ENCODE measurements around the gene ROR2.
"Not testable (repeated sequence)": the region's sequence is repeated elsewhere in the genome, so short reads cannot be mapped to it uniquely, and the experiment has no call there.

The ROR2 gene

DNA sequence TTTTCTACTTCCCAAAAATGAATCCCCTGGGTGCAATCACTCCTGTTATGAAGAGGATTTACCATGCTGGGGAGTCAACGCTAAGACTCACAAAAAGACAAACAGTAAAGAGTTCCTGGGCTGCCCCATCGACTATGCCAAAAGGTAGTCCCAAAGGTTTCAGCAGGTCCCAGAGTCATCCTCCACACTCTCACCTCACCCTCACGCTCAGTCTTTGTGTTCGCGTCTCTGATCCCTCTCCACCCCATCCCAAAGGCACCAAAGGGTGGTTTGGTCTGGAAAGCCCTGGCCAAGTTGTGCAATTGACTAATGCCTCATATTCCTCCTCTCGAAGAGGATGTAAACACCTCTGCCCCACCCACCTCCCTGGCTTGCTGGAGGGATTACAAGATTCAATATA, 286.2 kb downstream of the ROR2 start:
- DNase-seq, result no peak

DNA sequence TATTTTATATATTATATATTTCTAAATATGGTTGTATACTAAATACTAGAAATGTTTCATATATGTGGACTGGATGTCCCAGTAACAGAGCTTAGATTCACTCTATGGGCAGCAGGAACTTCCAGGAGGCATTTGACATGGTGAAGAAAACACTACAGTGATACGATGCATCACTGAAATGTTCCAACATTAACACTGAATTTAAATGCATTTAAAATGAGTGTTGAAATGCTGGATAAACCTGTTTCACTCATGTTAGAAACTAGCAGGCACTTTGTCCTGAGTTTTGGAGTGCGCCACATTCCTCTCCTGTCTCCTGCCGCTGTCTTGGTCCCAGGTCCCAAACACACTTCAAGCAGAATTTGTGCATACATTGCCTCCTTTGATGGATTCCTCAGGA, 288.6 kb downstream of the ROR2 start:
- no peak for DNase-seq

DNA sequence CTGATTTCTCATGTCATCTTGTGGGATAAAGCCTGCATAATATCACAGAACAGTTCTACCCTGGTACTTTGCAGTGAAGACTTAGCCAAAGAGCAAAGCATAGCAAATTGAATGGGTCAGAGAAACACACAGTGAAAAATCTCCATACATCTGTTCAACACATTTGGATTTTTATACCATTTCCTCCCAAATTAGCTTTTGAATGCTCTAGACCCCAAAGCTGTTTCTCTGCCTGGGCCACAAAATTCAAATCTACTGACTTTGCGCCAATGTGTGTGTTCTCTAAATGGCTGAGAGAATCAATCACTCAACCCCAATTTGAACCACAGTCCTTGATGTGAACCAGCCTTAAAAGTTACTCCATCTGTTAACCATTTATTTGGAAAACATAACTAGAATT, 289.5 kb downstream of the ROR2 start:
- DNase-seq, result no peak

DNA sequence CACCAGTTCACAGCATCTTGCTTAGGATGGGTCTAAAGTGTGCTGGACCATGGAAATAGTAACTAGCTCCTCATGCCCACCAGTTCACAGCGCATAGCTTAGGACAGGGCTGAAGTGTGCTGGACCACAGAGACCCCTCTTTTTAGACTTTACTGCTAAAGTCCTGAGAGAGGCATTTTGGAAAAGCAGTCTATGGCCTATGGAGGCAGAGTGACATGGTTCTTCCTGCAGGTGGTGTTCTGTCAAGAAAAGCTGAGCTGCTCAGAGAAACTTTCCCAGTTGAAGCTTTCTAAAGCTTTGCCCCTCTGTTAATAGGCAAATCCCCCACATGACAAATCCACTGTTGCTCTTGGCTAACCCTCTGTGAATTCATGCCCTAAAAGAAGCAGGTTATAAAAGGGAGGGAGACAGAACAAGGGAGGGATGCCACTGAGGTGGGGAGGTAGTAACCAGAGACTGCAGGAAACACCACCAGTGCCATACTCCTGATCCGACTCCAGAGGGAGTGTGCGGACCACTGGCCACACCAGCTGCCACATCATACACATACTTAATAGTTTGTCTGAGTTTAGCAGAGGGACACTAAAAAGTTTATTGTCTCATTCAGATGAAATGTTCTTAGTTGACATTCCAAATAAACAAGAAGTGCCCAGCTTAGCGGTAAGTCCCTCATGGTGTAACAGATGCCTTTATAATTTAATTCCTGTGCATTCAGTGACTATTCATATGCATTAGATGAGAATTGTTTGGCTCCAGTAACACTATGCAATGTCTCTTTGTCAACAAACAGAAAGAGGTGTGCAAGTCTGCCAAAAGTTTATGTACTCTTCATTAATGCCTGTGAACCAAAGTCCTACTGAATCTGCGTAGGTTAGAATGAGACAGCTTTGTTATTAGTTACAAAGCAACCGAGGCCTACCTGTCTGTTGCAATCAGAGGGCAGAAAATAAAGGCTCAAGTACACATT, 290.2 kb downstream of the ROR2 start:
- DNase-seq, result peak in 1 of 2 experiments; percentile 16

DNA sequence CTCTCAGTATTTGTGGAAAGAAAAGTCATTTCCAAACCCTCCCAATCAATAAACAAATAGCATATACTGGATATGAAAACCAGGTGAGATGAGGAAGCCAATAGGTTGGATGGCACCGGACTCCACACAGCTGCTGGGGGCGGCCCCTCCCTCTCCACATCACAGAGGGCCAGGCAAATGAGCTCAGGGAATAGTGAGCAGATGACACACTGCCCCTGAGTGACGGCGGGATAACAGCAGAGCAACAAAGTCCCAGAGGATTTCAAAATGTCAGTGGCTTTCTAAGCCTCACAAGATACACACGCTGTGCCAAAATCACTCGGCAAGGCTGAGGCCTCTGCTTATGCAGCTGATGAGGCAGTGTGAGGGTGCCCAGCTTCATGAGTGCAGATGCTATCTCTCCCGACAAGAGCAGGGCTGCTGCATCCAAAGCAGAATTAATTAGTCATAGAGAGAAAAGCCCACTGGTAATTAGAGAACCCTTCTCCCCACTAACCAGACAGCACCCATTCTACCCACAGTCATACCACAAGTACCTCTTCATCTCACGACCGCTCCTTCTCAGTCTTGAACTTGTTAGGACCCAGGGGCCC, 291.4 kb downstream of the ROR2 start:
- peak; percentile 5 to 57 for DNase-seq

DNA sequence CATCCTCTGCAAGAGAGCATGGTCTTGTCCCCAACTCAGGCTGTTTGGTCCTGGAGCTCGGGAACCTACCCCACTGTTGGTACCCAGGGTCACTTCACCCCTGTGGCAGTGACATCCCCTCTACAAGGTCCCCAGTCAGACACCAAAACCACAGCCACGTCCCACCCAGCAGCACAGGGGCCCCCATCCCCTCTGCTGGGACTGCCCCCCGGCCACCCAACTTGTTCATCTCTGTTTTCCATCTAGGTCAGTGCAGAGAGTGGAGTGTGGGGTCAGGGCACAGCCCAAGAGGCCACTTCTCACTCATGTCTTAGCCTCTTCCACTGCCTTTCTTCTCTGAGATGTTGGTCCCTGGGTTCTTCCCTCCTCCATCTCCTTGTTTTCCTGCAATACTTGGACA, 292.5 kb downstream of the ROR2 start:
- no peak for DNase-seq

DNA sequence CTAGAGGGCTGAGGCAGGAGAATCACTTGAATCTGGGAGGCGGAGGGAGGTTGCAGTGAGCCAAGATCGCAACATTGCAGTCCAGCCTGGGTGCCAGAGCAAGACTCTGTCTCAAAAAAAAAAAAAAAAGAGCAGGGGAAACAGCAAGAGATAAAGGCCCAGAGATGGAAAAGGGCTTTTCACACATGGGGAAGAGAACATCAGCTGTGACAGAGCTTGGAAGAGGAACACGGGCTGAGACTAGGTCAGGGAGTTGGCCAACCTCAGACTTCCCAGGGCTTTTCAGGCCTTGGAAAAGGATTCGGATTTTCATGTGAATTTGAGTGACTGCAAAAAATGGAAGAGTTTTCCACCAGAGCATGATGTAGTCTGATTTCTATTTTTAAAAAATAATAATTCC, 294.4 kb downstream of the ROR2 start:
- no peak for DNase-seq

DNA sequence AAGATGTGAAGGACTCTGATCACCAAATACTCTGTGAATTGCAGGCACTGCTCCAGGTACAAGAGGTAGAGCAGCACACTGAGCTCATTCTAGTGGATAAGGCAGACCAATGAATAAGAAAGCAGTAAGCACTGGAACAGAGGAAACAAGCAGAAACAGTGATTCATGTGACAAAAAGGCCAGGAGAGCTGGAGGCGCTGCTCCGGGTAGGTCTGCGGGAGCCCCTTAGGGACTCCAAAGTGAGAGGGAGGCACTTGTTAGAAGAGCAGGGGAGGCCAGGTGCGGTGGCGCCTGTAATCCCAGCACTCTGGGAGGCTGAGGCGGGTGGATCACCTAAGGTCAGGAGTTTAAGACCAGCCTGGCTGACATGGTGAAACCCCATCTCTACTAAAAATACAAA, 294.8 kb downstream of the ROR2 start:
- DNase-seq, result no peak

DNA sequence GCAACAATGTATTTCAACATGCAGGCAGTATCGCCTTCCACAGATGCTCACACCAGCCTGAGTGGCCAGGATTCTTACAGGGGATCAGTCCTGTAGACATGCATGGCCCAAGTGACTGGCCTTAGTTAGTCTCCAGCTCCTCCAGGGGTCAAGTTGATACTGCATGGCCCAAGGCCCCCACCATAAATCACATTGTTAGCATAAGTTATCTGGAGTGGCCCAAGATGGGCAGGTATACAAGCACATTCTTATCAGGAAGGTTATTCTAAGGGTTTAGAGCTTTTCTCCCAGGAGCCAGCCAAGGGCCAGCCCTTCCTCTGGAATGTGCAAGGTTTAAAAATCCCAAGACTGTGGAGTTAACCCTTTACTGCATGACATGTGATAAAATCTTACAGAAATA, 295.5 kb downstream of the ROR2 start:
- DNase-seq, result no peak

DNA sequence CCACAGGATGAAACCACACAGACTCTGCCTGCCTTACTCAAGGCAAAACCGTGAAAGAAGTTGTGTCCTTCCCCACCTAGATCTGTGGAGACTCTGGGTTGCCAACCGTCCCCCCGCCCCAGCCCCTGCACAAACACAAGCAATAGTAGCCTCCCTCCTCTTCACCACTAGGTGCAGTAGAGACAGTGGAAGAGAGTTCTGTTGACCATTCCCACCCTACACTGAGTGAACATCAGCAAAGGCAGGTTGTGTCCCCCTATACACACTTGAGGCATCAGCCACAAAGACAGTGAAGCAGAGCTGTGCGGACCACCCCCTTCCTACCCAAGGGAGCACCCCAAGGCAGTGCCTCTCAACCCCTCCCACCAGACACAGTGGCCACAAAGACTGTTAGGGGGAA, 302.7 kb downstream of the ROR2 start:
- DNase-seq, result no peak

DNA sequence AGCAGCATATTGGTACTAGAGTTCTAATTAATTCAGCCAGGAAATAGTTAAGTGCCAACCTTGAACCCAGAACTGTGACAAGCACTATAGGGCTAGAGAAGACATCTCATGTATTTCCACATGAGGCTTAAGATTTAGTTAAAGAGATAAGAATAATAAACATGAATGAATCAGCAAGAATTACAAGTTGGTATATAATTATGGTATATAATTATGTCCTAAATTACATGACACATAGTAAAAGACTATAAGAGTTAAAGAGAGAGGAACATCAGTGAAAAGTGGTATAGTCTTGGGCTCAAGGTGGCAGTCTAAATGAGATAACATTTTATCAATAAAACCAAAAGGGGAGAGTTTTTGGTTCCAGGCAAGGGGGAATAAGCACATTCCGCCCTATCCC, 303.3 kb downstream of the ROR2 start:
- no peak for DNase-seq

DNA sequence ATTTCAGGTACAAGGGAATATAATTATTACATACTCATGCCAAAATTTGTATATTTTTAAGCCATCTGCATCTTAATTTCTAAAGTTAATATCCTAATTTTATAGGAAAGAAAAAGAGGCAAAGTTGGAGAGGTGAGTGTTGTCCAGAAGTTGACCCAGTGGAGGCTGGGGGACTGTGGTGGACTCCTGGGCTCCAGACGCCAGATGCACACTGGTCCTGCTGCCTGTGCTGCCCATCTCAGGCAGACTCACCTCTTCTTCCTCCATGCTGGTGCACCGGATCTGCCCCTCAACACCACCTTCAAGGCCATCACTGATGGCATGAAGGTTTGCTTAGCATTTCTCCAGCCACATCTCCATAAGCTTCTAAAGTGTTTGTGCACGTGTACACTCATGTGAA, 305.6 kb downstream of the ROR2 start:
- DNase-seq, result no peak

DNA sequence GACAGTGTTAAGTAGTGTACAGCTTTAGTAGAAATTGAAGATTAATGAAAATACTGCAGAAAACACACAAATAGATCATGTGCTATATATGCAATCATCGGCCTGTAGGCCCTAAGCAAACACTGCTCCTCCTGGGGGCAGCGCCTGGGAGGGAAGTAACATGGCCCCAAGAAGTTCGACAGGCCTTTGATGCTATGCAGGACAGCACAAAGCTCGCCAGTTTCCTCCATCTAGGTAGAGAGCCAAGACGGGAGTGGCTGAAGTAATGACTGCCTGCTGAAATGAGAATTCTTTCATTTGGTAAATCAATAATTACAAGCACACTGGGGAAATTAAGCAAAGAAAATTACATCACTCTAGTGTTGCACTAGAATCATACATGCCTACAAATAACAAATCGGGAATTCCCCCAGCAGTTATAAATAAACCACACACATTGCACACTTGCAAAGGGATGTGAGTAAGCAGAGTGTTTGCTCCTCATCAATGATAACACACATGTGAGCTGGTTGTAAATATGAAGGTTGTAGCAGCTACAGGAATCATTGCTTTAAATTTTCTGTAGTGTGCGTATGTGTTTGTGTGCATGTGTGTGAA, 306.4 kb downstream of the ROR2 start:
- DNase-seq, result no peak

DNA sequence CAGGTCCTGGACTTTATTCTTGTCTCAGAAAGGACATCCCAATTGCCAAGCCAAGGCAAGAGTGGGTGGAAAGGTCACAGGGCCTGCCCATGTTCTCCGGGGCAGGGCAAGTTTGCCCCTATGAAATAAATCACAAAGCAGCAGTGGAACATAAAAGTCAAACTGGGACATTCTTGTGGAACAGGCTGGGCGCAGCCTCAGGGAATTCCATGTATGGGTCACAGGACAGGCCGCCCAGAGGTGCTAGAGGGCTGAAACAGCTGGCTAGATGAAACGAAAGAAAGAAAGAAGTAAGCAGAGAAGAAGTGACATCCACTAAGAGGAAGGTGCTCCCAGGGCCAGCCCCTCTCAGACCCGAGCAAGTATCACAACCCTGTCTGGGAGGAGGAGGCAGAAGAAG, 307.3 kb downstream of the ROR2 start:
- no peak for DNase-seq

DNA sequence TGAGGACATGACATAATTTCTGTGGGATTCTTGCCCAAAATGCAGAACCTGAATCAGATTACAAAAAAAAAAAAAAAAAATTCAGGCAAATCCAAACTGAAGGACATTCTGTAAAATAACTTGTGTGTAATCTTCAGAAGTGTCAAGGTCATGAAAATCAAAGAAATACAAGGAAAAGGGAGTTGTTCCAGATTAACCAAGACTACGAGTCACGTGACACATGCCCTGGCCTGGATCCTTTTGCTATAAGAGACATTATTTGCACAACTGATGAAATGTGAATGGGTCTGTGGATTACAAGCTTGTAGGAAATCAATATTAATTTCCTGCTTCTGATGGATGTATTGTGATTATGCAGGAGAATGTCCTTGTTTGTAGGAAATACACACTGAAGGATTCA, 309.6 kb downstream of the ROR2 start:
- no peak for DNase-seq

DNA sequence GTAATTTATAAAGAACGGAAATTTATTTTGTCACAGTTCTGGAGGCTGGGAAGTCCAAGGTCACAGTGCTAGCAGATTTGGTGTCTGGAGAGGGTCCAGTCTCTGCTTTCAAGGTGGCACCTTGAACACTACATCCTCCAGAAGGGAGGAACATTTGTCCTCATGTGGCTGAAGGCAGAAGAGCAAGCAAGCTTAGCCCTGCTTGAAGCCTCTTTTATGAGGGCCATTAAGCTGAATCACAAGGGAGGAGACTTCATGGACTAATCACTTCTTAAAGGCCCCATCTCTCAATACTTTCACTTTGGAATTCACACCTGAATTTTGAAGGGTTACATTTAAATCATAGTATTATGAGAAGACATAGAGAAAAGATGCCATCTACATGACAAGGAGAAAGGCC, 311.0 kb downstream of the ROR2 start:
- DNase-seq, result no peak

DNA sequence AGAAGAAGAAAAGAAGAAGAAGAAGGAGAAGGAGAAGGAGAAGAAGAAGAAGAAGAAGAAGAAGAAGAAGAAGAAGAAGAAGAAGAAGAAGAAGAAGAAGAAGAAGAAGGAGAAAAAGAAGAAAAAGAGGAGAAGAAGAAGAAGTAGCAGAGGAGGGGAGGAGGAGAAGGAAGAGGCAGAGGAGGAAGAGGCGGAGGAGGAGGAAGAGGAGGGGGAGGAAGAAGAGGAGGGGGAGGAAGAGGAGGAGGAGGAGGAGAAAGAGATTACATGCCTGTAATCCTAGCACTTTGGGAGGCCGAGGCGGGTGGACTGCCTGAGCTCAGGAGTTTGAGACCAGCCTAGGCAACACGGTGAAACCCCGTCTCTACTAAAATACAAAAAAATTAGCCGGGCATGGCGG, 315.2 kb downstream of the ROR2 start:
- not testable (repeated sequence) for DNase-seq

DNA sequence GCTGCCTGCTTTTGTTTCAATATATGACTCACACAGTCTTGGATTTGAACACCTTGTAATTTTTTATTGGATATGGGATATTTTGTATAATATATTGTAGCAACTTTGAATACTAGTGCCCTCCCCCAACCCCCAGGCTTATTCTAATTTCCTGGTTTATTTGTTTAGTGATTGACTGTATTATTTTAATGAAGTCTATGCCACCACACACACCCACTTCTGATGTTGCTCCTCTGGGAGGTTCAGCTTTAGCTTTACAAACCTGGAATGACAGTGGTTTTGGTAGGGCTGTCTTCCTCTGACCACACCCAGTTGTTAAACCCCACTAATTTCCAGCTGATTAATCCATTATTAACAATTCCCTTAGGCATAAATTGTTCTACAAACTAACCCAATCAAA, 320.3 kb downstream of the ROR2 start:
- no peak for DNase-seq

DNA sequence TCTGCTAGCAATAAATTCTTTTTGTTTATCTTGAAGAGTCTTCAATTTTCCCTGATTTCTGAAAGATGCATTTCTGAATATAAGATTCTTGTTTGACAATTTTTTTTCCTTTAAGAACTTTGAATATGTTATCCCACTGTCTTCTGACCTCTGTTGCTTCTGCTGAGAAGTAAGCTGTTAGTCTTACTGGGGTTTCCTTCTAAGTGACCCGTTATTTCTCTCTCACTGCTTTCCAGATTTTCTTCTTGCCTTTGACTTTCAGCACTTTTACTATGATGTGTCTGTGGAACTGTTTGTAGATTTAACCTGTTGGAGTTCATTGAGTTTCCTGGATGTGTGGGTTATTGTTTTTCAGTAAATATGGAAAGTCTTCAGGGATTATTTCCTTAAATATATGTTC, 321.1 kb downstream of the ROR2 start:
- no peak for DNase-seq

DNA sequence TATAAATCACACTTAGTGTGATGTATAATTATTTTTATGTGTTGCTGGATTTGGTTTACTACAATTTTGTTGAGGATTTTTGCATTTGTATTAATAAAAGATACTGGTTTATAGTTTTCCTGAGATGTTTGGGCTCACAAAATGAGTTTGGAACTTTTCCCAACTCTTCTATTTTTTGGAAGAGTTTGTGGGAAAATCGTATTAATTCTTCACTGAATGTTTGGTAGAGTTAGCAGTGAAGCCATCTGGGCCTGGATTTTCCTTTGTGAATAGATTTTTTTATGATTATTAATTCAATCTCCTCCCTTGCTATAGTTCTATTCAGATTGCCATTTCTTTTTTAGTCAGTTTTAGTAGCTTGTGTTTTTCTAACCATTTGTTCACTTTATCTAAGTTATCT, 324.7 kb downstream of the ROR2 start:
- no peak for DNase-seq

DNA sequence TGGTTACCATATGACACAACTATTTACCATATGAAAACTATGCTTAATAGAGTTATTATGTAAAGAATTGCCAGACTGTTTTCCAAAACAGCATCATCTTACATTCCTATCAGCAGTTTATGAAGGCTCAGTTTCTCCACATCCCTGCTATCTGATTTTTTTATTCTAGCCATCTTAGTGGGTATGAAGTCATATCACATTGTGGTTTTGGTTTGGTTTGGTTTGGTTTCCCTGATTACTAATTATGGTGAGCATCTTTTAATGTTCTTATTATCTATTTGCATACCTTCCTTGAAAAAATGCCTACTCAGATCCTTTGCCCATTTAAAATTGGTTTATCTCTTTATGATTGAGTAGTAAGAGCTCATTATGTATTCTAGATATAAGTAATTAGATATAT, 327.0 kb downstream of the ROR2 start:
- DNase-seq, result no peak

DNA sequence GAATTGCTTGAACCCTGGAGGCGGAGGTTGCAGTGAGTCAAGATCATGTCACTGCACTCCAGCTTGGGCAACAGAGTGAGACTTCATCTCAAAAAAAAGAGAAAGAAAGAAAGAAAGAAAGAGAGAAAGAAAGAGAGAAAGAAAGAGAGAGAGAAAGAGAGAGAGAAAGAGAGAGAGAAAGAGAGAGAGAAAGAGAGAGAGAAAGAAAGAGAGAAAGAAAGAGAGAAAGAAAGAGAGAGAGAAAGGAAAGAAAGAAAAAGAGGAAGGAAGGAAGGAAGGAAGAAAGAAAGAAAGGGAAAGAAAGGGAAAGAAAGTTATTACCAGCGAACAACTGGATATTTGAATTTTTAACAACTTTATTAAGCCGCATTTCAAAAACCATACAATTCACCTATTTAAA, 327.9 kb downstream of the ROR2 start:
- not testable (repeated sequence) for DNase-seq

DNA sequence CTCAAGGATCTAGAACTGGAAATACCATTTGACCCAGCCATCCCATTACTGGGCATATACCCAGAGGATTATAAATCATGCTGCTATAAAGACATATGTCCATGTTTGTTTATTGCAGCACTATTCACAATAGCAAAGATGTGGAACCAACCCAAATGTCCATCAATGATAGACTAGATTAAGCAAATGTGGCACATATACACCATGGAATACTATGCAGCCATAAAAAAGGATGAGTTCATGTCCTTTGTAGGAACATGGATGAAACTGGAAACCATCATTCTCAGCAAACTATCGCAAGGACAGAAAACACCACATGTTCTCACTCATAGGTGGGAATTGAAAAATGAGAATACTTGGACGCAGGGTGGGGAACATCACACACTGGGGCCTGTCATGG, 336.0 kb downstream of the ROR2 start:
- not testable (repeated sequence) for DNase-seq

DNA sequence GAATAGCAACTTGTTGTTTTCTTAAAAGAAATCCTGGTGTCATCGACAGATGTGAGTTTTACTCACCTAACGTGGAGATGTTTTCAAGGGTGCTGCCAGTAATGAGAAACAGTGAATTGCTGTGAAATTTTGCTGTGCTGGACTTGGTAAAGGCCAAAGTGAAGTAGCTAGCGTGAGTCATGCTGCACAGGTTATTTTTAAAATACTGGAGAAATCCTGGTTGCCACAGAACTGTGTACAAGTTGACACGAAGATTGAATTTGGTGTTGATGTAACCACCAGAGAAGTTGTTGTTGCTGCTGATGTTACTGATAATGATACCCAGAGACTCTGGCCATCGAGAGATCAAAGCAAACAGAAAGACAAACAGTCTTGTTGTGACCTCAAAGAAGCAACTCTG, 338.4 kb downstream of the ROR2 start:
- DNase-seq, result no peak
